GM19324 (cell line): ENCODE measurements around the gene NOP56.
"Not testable (repeated sequence)": the region's sequence is repeated elsewhere in the genome, so short reads cannot be mapped to it uniquely, and the experiment has no call there.

Source experiments
- ATAC-seq: cut with Tn5 transposase; IDR thresholded peaks from one replicate; pipeline ENCODE4 v1.9.1; 2021; ENCODE audit warnings: mild to moderate bottlenecking, moderate library complexity; ENCODE audit not compliant: unreplicated experiment, low FRiP score

NOP56 gene

GRCh38 chr20:2673453-2673852, 21.0 kb downstream of the NOP56 start:
- no peak for ATAC-seq

- ATAC-seq = no peak
Measured at GRCh38 chr20:2680046-2680445, 27.6 kb downstream of the NOP56 start.

GRCh38 chr20:2682040-2682439, 29.6 kb downstream of the NOP56 start:
- not testable (repeated sequence) for ATAC-seq

- ATAC-seq = not testable (repeated sequence)
Measured at GRCh38 chr20:2684817-2685216, 32.4 kb downstream of the NOP56 start.

- no peak for ATAC-seq
Measured at GRCh38 chr20:2687514-2687913, 35.1 kb downstream of the NOP56 start.

GRCh38 chr20:2688041-2688591, 35.7 kb downstream of the NOP56 start:
- no peak for ATAC-seq

GRCh38 chr20:2690213-2690612, 37.8 kb downstream of the NOP56 start:
- no peak for ATAC-seq

GRCh38 chr20:2690718-2691117, 38.3 kb downstream of the NOP56 start:
- no peak for ATAC-seq

- no peak for ATAC-seq
Measured at GRCh38 chr20:2691127-2691526, 38.7 kb downstream of the NOP56 start.

- no peak for ATAC-seq
Measured at GRCh38 chr20:2691663-2692035, 39.2 kb downstream of the NOP56 start.

GRCh38 chr20:2692036-2692885, 39.8 kb downstream of the NOP56 start, which contains the start of gene EBF4:
Gene EBF4, plus strand, starts transcription at chr20:2692780. Its CDS starts 866 bp downstream, at chr20:2693646.
- no peak for ATAC-seq

- no peak for ATAC-seq
Measured at GRCh38 chr20:2692886-2693285, 40.5 kb downstream of the NOP56 start.

- no peak for ATAC-seq
Measured at GRCh38 chr20:2693286-2694007, 41.0 kb downstream of the NOP56 start.

GRCh38 chr20:2694008-2694471, 41.6 kb downstream of the NOP56 start:
- no peak for ATAC-seq

GRCh38 chr20:2694519-2694918, 42.1 kb downstream of the NOP56 start:
- no peak for ATAC-seq

GRCh38 chr20:2695206-2695983, 43.0 kb downstream of the NOP56 start:
- ATAC-seq = no peak

- not testable (repeated sequence) for ATAC-seq
Measured at GRCh38 chr20:2695984-2696525, 43.6 kb downstream of the NOP56 start.

- no peak for ATAC-seq
Measured at GRCh38 chr20:2696646-2697045, 44.2 kb downstream of the NOP56 start.

GRCh38 chr20:2697768-2698167, 45.3 kb downstream of the NOP56 start:
- no peak for ATAC-seq

- ATAC-seq = no peak
Measured at GRCh38 chr20:2698186-2698817, 45.9 kb downstream of the NOP56 start.
